Epithelial cell of esophagus (primary cell): Measurements from ENCODE around the gene KRTAP10-7.
"Not testable (repeated sequence)": the region's sequence is repeated elsewhere in the genome, so short reads cannot be mapped to it uniquely, and the experiment has no call there.

ENCODE experiments used
- DNase-seq: peaks from one replicate; pipeline ENCODE4 v3.0.0; 2010; ENCODE audit warnings: low read depth
- H3K4me3 ChIP-seq: 2 replicates; pipeline ENCODE4 v1.5.1; 2011; ENCODE audit warnings: mild to moderate bottlenecking, low read length, control low read depth
- TF ChIP-seq, protein P1 (sequence below): IDR thresholded peaks from 2 replicates; pipeline ENCODE4 v1.5.1; 2011; ENCODE audit warnings: low read depth, mild to moderate bottlenecking, low read length, control low read depth, inconsistent platforms; ENCODE audit not compliant: insufficient read depth; ENCODE audit errors: missing control alignments

Gene KRTAP10-7

DNA sequence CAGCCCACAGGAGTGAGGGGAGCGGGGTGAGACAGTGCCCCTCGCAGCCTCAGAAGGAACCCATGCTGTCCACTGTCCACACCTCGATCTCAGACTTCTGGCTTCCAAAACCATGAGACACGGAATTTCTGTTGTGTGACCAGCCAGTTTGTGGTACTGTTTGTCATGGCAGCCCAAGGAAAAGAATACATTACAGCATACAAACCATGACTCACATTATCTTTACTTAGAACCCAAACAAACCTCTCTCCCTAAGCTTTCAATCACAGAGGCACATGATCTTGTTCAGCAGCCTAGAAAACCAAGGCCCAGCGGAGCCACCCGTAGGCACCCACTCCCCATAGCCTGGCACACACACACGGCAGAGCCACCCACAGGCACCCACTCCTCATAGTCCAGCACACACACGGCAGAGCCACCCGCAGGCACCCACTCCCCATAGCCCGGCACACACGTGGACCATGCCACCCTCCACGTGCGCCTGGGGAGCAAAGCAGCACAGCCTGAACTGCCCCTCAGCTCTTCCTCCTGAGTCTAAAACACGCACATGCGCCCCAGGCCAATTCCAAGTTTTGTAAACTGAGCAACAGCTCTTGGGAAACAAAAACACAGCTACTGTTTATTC lies 27.3 kb upstream of the KRTAP10-7 start:
- TF ChIP-seq, protein P1, sequence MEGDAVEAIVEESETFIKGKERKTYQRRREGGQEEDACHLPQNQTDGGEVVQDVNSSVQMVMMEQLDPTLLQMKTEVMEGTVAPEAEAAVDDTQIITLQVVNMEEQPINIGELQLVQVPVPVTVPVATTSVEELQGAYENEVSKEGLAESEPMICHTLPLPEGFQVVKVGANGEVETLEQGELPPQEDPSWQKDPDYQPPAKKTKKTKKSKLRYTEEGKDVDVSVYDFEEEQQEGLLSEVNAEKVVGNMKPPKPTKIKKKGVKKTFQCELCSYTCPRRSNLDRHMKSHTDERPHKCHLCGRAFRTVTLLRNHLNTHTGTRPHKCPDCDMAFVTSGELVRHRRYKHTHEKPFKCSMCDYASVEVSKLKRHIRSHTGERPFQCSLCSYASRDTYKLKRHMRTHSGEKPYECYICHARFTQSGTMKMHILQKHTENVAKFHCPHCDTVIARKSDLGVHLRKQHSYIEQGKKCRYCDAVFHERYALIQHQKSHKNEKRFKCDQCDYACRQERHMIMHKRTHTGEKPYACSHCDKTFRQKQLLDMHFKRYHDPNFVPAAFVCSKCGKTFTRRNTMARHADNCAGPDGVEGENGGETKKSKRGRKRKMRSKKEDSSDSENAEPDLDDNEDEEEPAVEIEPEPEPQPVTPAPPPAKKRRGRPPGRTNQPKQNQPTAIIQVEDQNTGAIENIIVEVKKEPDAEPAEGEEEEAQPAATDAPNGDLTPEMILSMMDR, result no peak
- H3K4me3 ChIP-seq, result no peak overlapping the region
- DNase-seq, result no peak

DNA sequence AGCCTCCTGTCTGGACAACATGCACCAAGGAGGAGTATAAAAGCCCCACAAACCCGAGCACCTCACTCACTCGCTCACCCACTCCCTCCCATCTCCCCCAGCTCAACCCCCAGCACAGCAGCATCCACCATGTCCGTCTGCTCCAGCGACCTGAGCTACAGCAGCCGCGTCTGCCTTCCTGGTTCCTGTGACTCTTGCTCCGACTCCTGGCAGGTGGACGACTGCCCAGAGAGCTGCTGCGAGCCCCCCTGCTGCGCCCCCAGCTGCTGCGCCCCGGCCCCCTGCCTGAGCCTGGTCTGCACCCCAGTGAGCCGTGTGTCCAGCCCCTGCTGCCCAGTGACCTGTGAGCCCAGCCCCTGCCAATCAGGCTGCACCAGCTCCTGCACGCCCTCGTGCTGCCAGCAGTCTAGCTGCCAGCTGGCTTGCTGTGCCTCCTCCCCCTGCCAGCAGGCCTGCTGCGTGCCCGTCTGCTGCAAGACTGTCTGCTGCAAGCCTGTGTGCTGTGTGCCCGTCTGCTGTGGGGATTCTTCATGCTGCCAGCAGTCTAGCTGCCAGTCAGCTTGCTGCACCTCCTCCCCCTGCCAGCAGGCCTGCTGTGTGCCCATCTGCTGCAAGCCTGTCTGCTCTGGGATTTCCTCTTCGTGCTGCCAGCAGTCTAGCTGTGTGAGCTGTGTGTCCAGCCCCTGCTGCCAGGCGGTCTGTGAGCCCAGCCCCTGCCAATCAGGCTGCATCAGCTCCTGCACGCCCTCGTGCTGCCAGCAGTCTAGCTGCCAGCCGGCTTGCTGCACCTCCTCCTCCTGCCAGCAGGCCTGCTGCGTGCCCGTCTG lies 26.6 kb upstream of the KRTAP10-7 start, which contains the start of gene KRTAP10-4:
Gene KRTAP10-4, plus strand, starts transcription at position 100 of the 827 bp plus-strand sequence. Its CDS starts 30 bp downstream, at position 130.
- H3K4me3 ChIP-seq, DNase-seq: not testable (repeated sequence)

DNA sequence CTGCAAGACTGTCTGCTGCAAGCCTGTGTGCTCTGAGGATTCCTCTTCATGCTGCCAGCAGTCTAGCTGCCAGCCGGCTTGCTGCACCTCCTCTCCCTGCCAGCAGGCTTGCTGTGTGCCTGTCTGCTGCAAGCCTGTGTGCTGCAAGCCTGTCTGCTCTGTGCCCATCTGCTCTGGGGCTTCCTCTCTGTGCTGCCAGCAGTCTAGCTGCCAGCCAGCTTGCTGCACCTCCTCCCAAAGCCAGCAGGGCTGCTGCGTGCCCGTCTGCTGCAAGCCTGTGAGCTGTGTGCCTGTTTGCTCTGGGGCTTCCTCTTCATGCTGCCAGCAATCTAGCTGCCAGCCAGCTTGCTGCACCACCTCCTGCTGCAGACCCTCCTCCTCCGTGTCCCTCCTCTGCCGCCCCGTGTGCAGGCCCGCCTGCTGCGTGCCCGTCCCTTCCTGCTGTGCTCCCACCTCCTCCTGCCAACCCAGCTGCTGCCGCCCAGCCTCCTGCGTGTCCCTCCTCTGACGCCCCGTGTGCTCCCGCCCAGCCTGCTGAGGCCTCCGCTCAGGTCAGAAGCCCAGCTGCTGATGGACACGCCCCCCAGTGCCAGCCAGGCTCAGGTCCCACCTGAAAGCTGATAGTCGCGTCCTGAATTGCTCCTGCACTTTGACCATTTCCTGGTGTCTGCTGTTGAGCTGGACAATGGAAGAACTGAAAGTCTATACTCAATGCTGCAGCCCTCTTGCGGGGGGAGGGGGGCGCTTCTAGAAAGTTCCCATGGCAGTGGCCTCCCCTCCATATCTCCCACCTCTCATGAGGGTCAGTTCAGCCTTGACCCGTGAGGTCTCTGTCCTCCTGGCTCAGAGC lies 25.7 kb upstream of the KRTAP10-7 start:
- no peak overlapping the region for H3K4me3 ChIP-seq
- DNase-seq, result no peak

DNA sequence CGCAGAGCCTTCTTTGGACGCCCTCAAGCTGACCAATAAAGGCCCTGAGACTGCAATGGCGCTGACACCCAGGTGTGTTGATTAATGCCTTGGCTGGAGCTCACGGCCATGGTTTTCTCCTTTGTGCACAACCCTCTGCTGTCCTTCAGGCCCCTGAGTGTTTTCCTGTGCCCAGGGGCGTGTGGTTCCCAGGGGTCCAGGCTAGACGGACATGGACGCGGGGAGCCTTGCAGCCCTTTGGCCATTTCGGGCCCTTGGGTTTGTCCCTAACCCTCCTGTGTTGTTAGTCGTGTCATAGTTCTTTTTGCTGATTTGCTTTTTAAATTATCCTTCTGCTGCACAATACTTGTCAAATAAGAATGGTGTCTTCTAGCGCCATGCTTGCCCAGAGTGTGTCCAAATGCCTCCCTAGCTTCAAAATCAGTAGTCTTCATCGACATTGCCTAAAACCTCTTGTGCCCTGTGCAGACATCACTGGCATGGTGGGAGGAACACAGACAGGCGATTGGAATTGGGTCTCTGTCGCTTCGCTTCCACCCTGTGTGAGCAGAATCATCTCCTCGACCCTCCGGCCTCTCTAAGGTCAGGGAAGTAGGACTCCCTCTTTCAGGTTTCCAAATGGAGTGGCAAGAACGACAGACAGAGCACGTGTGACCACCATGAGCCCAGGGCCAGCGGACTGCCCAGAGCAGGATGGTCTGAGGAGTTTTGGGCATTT lies 24.9 kb upstream of the KRTAP10-7 start:
- TF ChIP-seq, protein P1, result no peak
- H3K4me3 ChIP-seq, result no peak overlapping the region
- no peak for DNase-seq

More for the DNA sequence above, 25.7 kb upstream of the KRTAP10-7 start:
- TF ChIP-seq, protein P1, result no peak

DNA sequence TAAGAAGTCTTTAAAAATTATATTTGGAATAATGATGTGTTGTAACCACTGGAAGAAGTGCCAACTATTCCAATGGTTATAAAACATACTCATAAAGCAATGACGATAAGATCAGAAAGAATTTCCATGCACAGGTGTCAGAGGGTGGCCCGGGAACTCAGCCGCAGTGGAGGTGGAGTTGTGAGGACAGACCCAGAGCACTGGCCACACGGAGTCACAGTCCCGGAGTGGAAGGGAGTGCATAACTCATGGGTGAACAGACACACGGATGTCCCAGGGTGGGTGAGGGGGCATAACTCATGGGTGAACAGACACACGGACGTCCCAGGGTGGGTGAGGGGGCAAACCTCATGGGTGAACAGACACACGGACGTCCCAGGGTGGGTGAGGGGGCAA lies 24.4 kb upstream of the KRTAP10-7 start:
- no peak overlapping the region for H3K4me3 ChIP-seq
- TF ChIP-seq, protein P1, result no peak
- DNase-seq, result no peak

DNA sequence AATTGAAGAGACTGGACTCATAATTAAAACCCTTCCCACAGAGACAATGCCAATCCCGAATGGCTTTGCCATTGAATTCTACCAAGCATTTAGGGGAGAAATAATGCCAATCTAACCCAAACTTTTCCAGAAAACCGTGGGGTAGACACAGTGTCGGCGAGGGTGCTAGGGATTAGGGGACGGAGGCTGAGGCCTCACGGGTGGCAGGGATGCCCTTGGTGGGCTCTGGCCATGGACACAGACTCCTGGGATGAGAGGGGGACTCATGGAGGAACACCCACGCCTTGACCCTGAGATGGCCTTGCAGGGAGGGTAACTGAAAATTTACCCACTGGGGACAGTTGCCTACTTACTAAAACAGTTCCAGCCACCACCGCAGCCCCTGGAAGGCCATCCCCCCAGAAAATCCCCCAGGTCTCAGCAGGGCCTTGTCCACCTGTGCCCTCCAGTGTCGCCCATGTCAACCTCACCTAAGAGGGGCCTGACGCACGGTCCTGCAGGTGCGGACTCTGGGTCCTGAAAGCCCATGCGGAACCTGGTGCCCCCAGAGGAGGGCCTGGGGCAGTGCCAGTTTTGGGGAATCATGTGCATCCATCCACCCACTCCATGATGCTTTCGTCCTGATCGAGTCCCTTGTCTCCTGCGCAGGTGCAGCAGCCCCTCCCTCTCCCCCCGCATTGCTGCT lies 21.9 kb upstream of the KRTAP10-7 start:
- H3K4me3 ChIP-seq, result no peak overlapping the region
- TF ChIP-seq, protein P1, result no peak
- no peak for DNase-seq
